K562 (cell line): ENCODE measurements around the gene ADK. TPM values are rescaled to one million over a fixed set of nuclear protein-coding genes. Genes with fewer than 3 reads are reported as not detected.
A peak's percentile ranks its signal among the peaks of the same experiment; 100 is the strongest.

ENCODE experiments used
- CEBPG ChIP-seq, 3 experiments: fragments of 200-800 bp in 1 of 3; sonication (Bioruptor generic) in 1 of 3; sonication (generic) in 1 of 3; formaldehyde crosslinking in 1 of 3; IDR thresholded peaks in 2 of 3; conservative IDR thresholded peaks in 1 of 3; 2 replicates each; pipeline versions ENCODE4 v1.6.1 to v1.8.0; 2016 to 2022; ENCODE audit warnings: missing compliant biosample characterization in 2 of 3, missing genetic modification characterization in 2 of 3, mild to moderate bottlenecking in 1 of 3, missing genetic modification reagents in 1 of 3
- ETS1 ChIP-seq: conservative IDR thresholded peaks from 2 replicates; pipeline ENCODE4 v1.6.1; 2011; ENCODE audit warnings: low read depth, mild to moderate bottlenecking, low read length; ENCODE audit not compliant: control insufficient read depth
- MBD1 ChIP-seq: fragments of 250-450 bp; sonication (Bioruptor Pico); IDR thresholded peaks from 2 replicates; pipeline ENCODE4 v1.8.0; 2022; ENCODE audit warnings: inconsistent platforms
- MCM7 ChIP-seq, 2 experiments: fragments of 450-650 bp; IDR thresholded peaks; 2 replicates each; pipeline ENCODE4 v1.6.1; 2016 to 2018
- MECOM ChIP-seq: fragments of 250-450 bp; sonication (Bioruptor Pico); IDR thresholded peaks from 2 replicates; pipeline ENCODE4 v1.8.0; 2022; ENCODE audit warnings: inconsistent platforms
- MYBL2 ChIP-seq, 2 experiments: fragments of 450-650 bp in 1 of 2; sonication (generic) in 1 of 2; formaldehyde crosslinking in 1 of 2; IDR thresholded peaks; 2 replicates each; pipeline versions ENCODE4 v1.6.1 to v1.8.1; 2017 to 2022; ENCODE audit warnings: borderline replicate concordance in 1 of 2, inconsistent platforms in 1 of 2, low read depth in 1 of 2, mild to moderate bottlenecking in 1 of 2, missing genetic modification reagents in 1 of 2, moderate library complexity in 1 of 2
- NKRF ChIP-seq: fragments of 450-650 bp; IDR thresholded peaks from 2 replicates; pipeline ENCODE4 v1.6.1; 2016; ENCODE audit warnings: borderline replicate concordance
- SOX6 ChIP-seq: fragments of 450-650 bp; IDR thresholded peaks from 2 replicates; pipeline ENCODE4 v1.6.1; 2014; ENCODE audit warnings: mild to moderate bottlenecking
- SP2 ChIP-seq: IDR thresholded peaks from 2 replicates; pipeline ENCODE4 v1.6.1; 2011; ENCODE audit warnings: mild to moderate bottlenecking, low read depth, low read length, moderate library complexity; ENCODE audit not compliant: poor library complexity, severe bottlenecking; ENCODE audit errors: extremely low read depth
- ZBTB33 ChIP-seq: sonication (generic); formaldehyde crosslinking; IDR thresholded peaks from 2 replicates; pipeline ENCODE4 v1.8.1; 2023; ENCODE audit warnings: mild to moderate bottlenecking, missing genetic modification reagents
- ZNF277 ChIP-seq: fragments of 250-450 bp; sonication (Bioruptor Pico); IDR thresholded peaks from 2 replicates; pipeline ENCODE4 v1.8.0; 2022; ENCODE audit warnings: inconsistent platforms, mild to moderate bottlenecking, moderate library complexity, borderline replicate concordance
- ZNF76 ChIP-seq: fragments of 250-450 bp; sonication (Bioruptor Pico); IDR thresholded peaks from 2 replicates; pipeline ENCODE4 v1.4.0; 2020; ENCODE audit warnings: mild to moderate bottlenecking, moderate library complexity, borderline replicate concordance
- polyA plus RNA-seq, 8 experiments: library from polyadenylated mRNA; depleted of rRNA in 4 of 8; stranded (reverse) in 5 of 8; unstranded in 3 of 8; fragments of >200 nt; fragmentation: Nextera tagmentation in 2 of 8; fragmentation: Illumina TruSeq in 1 of 8; extraction: Ambion mirVana in 2 of 8; extraction: Trizol in 1 of 8; gene quantifications; 2 replicates each; pipeline versions ENCODE4 v1.2.1 to v1.2.3, GENCODE V29; 2011 to 2014; ENCODE audit warnings: inconsistent platforms in 1 of 8, missing spikeins in 1 of 8
- total RNA-seq, 7 experiments: library from RNA; depleted of rRNA in 6 of 7; stranded (reverse); fragments of >200 nt in 6 of 7; fragmentation: Illumina TruSeq in 2 of 7; extraction: Trizol in 2 of 7; gene quantifications; 2 replicates each; pipeline versions ENCODE4 v1.2.1 to v1.2.3, GENCODE V29; 2011 to 2021; ENCODE audit warnings: low replicate concordance in 1 of 7

The ADK gene
- total and polyA plus RNA-seq, 9 of the 15 experiments (the other 6 are each of a cell fraction or from before 2014, with no cell fraction given), result 54.2 to 97.8 (median 73.6) TPM

GRCh38 chr10:74150990-74151878 is at the start of gene ADK (continued):
- peak; percentile 89; the same call in 1 of the 2 replicates for TF ChIP-seq ETS1
- no peak for TF ChIP-seq SP2
- no peak for TF ChIP-seq ZNF277
- TF ChIP-seq ZBTB33 (CRISPR knock-in tag), result peak; percentile 67
- TF ChIP-seq SOX6, result no peak
- no peak; the same call in 1 of the 2 replicates for TF ChIP-seq CEBPG (CRISPR knock-in tag; IDR thresholded peaks at IDR 0.05)
- TF ChIP-seq CEBPG (tag; conservative IDR thresholded peaks at IDR 0.05 in 1 of 2, IDR thresholded peaks at IDR 0.05 in 1 of 2), result no peak
- no peak for TF ChIP-seq MCM7 (IDR thresholded peaks at IDR 0.05)
- TF ChIP-seq MYBL2 (IDR thresholded peaks at IDR 0.05; ENCODE audit: low read depth), result no peak
- TF ChIP-seq MYBL2 (CRISPR knock-in tag; IDR thresholded peaks at IDR 0.05; ENCODE audit: borderline replicate concordance), result no peak
- TF ChIP-seq ZNF76 (CRISPR knock-in tag), result 0 out of 2 replicates have a peak, but pooled peaks have one; percentile 10
- TF ChIP-seq MECOM (CRISPR knock-in tag), result no peak
- no peak for TF ChIP-seq MBD1 (CRISPR knock-in tag)
- peak; percentile 99 for TF ChIP-seq NKRF
